NCI-H1105 (cell line): ENCODE data around the gene PITPNM3.

Experiments used
- DNase-seq: peaks from one replicate; lab custom pipeline; 2025; lab: John Stamatoyannopoulos, UW

The PITPNM3 gene

GRCh38 chr17:6402258-6402657, 154.1 kb downstream of the PITPNM3 start:
- no peak for DNase-seq
